Panc1 (cell line): ENCODE measurements around the gene NCAPD3. TPM values are rescaled to one million over a fixed set of nuclear protein-coding genes. Genes with fewer than 3 reads are reported as not detected.

Experiments used
- ATAC-seq: fragments of 200-7000 bp; cut with Tn5 transposase; 2 replicates; pipeline ENCODE4 v1.9.1; 2020; ENCODE audit warnings: mild to moderate bottlenecking, moderate library complexity
- BruUV-seq: library from RNA; stranded (reverse); fragments of 400-500 nt; replicated peaks from 2 replicates; lab custom pipeline; 2021; lab: Mats Ljungman, UMichigan
- CTCF ChIA-PET: fragments of 300-600 bp; sonication (Branson Sonifier 250); formaldehyde crosslinking; loops from one replicate; lab custom pipeline; 2022; ENCODE audit warnings: antibody characterized with exemption; lab: Charles Lee
- POLR2A ChIA-PET: fragments of 300-600 bp; sonication (Branson Sonifier 250); formaldehyde crosslinking; loops from one replicate; lab custom pipeline; 2022; ENCODE audit warnings: antibody characterized with exemption; lab: Charles Lee
- DNase-seq: peaks from one replicate; pipeline ENCODE4 v3.0.0-alpha.2; 2010; ENCODE audit warnings: low read depth, low spot score
- H3K27ac ChIP-seq: 2 replicates; pipeline ENCODE4 v1.5.1; 2011; ENCODE audit warnings: mild to moderate bottlenecking, low read length, inconsistent platforms
- H3K27me3 ChIP-seq: fragments of 200-500 bp; sonication (Bioruptor generic); 2 replicates; pipeline ENCODE4 v1.6.0; 2014; ENCODE audit warnings: low read length, inconsistent platforms; ENCODE audit not compliant: control insufficient read depth, insufficient read depth
- H3K36me3 ChIP-seq: fragments of 200-500 bp; sonication (Bioruptor generic); 2 replicates; pipeline ENCODE4 v1.5.1; 2014; ENCODE audit warnings: inconsistent platforms, mild to moderate bottlenecking, low read length, moderate library complexity; ENCODE audit not compliant: control insufficient read depth, insufficient read depth
- H3K4me1 ChIP-seq: 2 replicates; pipeline ENCODE4 v1.5.1; 2011; ENCODE audit warnings: inconsistent platforms, mild to moderate bottlenecking, low read length, moderate library complexity; ENCODE audit not compliant: control insufficient read depth, insufficient read depth
- H3K4me3 ChIP-seq, 2 experiments: 2 replicates each; pipeline ENCODE4 v1.5.1; 2011 to 2012; ENCODE audit warnings: low read depth in 2 of 2, low read length in 2 of 2, mild to moderate bottlenecking in 2 of 2, inconsistent platforms in 1 of 2, moderate library complexity in 1 of 2
- H3K9me3 ChIP-seq: fragments of 200-500 bp; sonication (Bioruptor generic); 2 replicates; pipeline ENCODE4 v1.5.1; 2014; ENCODE audit warnings: low read depth, mild to moderate bottlenecking, inconsistent platforms, low read length, moderate library complexity; ENCODE audit not compliant: control insufficient read depth, insufficient read depth
- CTCF ChIP-seq: fragments of 450-650 bp; IDR thresholded peaks from 2 replicates; pipeline ENCODE4 v1.5.1; 2017; ENCODE audit warnings: mild to moderate bottlenecking
- POLR2AphosphoS5 ChIP-seq: IDR thresholded peaks from 2 replicates; pipeline ENCODE4 v1.6.1; 2012; ENCODE audit warnings: mild to moderate bottlenecking, low read depth, low read length, moderate library complexity
- REST ChIP-seq, 2 experiments: IDR thresholded peaks; 2 replicates each; pipeline ENCODE4 v1.6.1; 2011 to 2012; ENCODE audit warnings: low read depth in 2 of 2, control low read depth in 1 of 2, low read length in 1 of 2, mild to moderate bottlenecking in 1 of 2, moderate library complexity in 1 of 2; ENCODE audit not compliant: insufficient read depth in 1 of 2
- SIN3A ChIP-seq: IDR thresholded peaks from 2 replicates; pipeline ENCODE4 v1.6.1; 2012; ENCODE audit warnings: low read depth, mild to moderate bottlenecking, low read length, moderate library complexity, borderline replicate concordance; ENCODE audit not compliant: insufficient read depth
- TCF7L2 ChIP-seq: IDR thresholded peaks from 2 replicates; pipeline ENCODE4 v1.6.1; 2011; ENCODE audit warnings: mild to moderate bottlenecking, low read depth, low read length, inconsistent platforms
- in situ Hi-C: cut with HindIII; loops from 2 replicates; pipeline ENCODE4 v1.10.0; 2016; ENCODE audit warnings: low sequenced_read_pairs, low pct_unique_long_range_greater_than_20kb
- intact Hi-C: fragments of 100-400 bp; cut with micrococcal nuclease; formaldehyde crosslinking; loops from one replicate; pipeline ENCODE4 v1.10.0; 2022; ENCODE audit not compliant: unreplicated experiment
- total RNA-seq: library from RNA; stranded (reverse); gene quantifications from one replicate; pipeline ENCODE4 v1.2.1, GENCODE V29; 2021; ENCODE audit not compliant: unreplicated experiment

NCAPD3 gene
- total RNA-seq, 1 experiment from 2014 or later, result 75.9 TPM

DNA sequence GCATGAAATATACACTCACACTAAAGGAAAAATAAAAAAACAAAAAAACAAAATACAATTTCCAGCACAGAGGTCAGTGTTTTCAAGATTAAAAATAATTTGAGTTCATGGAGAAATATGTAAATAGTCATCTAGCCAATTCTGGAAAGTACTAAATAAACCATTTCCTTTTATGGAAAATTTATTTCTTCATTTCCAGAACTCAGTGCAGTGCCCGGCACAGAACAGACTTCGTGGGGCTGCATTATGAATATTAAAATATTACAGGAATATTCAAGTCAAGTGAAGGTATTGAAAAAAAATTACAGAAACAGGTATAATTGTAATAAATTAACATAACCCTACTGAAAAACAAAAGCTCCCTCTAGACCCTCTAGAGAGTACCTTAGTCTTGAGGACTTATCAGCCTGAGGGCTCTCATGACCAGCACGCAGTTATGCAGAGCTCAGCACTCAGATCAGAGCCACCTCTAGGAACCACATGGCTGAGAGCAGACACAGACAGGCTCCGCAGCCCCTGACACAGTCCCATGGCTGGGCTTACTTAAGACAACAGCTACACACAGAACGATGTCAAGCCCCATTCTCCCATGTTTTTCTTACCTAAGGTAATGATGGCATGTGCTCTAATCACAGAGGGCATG lies 45.6 kb downstream of the NCAPD3 start:
- in situ Hi-C loops (no loop called here), intact Hi-C loops (no loop called here)
- BruUV-seq, result no TSS peak
- ATAC-seq (no peak), DNase-seq (no peak)
- no peaks in the 10 kb centered on the region for H3K27me3 ChIP-seq
- no peak for TF ChIP-seq SIN3A
- TF ChIP-seq TCF7L2, result no peak
- no peak for TF ChIP-seq POLR2AphosphoS5
- no peak for TF ChIP-seq CTCF
- TF ChIP-seq REST (IDR thresholded peaks at IDR 0.05; ENCODE audit: insufficient read depth in 1 of 2, low read depth in 2 of 2, low read length in 1 of 2), result no peak
- H3K4me1 ChIP-seq, result no peaks in the 10 kb centered on the region
- CTCF ChIA-PET, result no interaction called here
- no peak overlapping the region for H3K4me3 ChIP-seq
- no peak overlapping the region for H3K27ac ChIP-seq
- no peaks in the 10 kb centered on the region for H3K9me3 ChIP-seq
- peaks cover 41% of the 10 kb centered on the region for H3K36me3 ChIP-seq
- POLR2A ChIA-PET, result no interaction called here

- TF ChIP-seq SIN3A (no peak), POLR2AphosphoS5 (no peak), TCF7L2 (no peak), CTCF (no peak), REST (IDR thresholded peaks at IDR 0.05; ENCODE audit: insufficient read depth in 1 of 2, low read depth in 2 of 2, low read length in 1 of 2) (no peak)
- Histone ChIP-seq H3K4me3 (no peak overlapping the region), H3K36me3 (peaks cover 39% of the 10 kb centered on the region), H3K9me3 (no peaks in the 10 kb centered on the region), H3K27me3 (no peaks in the 10 kb centered on the region), H3K27ac (no peak overlapping the region), H3K4me1 (no peaks in the 10 kb centered on the region)
- intact Hi-C loops (no loop called here), in situ Hi-C loops (no loop called here)
- ChIA-PET CTCF (no interaction called here), POLR2A (no interaction called here)
- BruUV-seq, result no TSS peak
- DNase-seq (no peak), ATAC-seq (no peak)
Observed at GRCh38 chr11:134176284-134176683, 47.5 kb downstream of the NCAPD3 start.
